Loucy (cell line): ENCODE measurements around the gene SCRT2.

Experiments used
- CTCF ChIP-seq: fragments of 200-600 bp; sonication (generic); conservative IDR thresholded peaks from 2 replicates; pipeline ENCODE4 v1.5.1; 2014; ENCODE audit warnings: mild to moderate bottlenecking, antibody characterized with exemption, low read length
- EZH2phosphoT487 ChIP-seq: fragments of 200-600 bp; IDR thresholded peaks from 2 replicates; pipeline ENCODE4 v1.6.1; 2018; ENCODE audit warnings: antibody characterized with exemption, mild to moderate bottlenecking, moderate library complexity, borderline replicate concordance

- TF ChIP-seq CTCF (no peak; the same call in 1 of the 2 replicates), EZH2phosphoT487 (no peak)
These were observed 24.6 kb downstream of the SCRT2 start for GRCh38 chr20:650954-651353.
